Activated T-cell treated with anti-CD3 and anti-CD28 coated beads for 4 hours (primary cell): Measurements from ENCODE around the gene CDYL2.
"Not testable (repeated sequence)": the region's sequence is repeated elsewhere in the genome, so short reads cannot be mapped to it uniquely, and the experiment has no call there.

Experiments used
- DNase-seq: peaks from one replicate; pipeline ENCODE4 v3.0.0-alpha.2; 2020

The CDYL2 gene

DNA sequence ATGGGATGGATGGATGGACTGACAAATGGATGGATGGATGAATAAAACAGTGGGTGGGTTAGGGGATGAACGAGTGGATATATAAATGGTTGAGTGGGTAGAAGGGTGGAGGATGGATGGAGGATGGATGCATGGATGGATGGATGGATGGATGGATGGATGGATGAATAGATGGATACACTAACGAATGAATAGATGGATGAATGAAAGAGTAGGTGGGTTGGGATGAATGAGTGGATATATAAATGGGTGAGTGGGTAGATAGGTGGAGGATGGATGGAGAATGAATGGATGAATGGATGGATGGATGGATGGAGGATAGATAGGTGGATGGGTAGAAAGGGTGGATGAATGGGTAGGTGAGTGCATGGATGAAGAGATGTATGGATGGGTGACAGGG, 62.1 kb downstream of the CDYL2 start:
- no peak for DNase-seq

DNA sequence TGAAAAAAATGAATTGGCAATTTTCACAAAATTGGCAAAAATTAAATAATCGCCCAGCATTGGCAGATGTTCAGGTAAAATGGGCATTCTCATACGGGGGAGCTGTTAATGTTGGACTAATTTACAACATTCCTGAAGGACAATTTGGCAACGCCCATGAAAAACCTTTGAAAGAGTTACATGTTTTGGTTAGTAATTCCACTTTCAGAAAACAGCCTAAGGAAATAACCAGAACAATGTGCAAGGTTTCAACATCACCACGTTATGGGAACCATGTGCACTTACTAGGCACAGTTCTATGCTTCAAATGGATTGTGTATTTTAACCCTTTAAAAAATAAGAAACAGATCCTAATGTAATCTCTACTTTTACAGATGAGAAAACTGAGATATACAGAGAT, 62.7 kb downstream of the CDYL2 start:
- DNase-seq, result no peak

DNA sequence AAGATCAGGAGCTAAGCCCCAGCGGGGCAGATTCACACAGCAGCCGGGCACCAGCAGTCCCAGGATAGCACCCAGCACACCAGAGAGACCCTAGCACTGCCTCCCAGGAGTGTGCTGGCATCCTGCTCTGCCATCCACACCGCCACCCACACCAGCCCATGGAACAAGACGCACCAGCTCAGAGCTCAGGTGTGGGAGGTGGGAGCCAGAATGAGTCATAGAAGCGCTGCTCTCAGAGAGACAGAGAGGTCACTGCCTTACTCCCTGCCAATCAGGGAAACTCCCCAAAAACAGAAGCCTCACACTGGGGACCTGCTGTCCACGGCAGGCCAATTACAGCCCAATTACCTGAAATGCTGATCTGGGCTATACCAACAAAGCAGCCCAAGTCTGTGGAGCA, 64.9 kb downstream of the CDYL2 start:
- no peak for DNase-seq

DNA sequence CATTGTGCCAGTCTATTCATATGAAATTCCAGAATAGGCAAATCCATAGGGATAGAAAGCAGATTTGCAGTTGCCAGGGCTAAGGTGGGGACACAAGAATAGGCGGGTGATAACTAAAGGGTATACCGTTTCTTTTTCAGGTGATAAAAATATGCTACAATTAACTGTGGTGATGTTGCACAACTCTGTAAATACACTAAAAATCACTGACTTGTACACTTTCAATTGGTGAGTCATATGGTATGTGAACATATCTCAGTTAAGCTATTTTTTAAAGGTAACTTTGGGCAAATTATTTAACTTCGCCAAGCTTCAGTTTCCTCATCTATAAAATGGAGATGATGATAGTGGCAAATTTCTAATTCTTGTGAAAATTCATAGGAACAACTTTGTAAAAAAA, 65.9 kb downstream of the CDYL2 start:
- DNase-seq, result no peak

DNA sequence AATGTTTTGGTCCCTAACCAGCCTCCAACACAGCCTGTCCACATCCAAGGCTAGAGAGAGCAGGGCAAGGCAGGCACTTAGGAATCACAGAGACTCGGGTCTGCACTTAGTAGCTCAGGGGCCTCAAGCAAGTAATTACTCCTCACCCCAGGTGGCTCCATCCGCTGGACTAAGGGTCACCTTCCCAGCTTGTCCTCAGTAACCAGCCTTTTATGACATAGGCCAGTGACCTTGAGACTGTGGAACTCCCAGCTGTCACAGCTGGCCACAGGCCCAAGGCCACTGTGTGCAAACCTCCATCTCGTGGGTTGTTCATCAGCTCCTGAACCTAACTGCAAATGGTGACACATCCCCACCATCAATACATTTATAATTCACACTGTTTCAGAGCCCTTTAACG, 68.6 kb downstream of the CDYL2 start:
- no peak for DNase-seq

DNA sequence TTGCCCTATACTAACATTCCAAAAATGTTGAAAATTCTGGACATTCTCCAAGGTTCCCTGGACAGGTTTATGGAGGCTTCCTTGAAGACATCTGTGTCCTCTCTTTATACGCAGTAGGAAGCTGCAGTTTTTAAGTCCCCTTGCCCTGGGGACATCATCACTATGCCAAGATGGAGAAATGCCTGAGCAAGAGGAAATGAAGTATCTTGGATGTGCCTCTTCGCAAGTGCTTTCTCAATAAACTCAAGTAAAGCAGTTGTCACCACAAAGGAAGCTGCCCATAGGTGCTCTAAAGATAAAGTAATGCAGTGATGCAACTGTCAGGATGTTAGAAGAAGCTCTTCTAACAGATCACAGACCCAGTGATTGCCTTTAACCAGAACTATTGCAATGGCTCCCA, 71.0 kb downstream of the CDYL2 start:
- no peak for DNase-seq

DNA sequence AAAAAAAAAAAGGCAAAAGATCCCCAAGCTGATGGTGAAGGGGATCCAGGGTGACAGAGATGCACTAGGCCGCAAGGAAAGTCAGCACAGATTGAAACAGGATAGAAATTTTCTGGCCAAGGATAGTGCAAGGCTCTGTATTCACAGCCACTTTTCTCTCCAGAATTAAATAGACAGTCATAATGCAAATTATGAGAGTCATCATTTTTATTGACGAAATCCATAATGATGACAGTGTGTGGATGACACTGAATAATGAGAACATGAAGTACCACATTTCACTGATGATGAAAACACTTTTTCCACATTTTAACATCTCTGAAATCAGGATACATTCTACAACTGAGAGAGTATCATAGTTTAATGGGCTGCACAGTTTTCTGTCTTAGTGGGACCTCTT, 72.5 kb downstream of the CDYL2 start:
- no peak for DNase-seq

DNA sequence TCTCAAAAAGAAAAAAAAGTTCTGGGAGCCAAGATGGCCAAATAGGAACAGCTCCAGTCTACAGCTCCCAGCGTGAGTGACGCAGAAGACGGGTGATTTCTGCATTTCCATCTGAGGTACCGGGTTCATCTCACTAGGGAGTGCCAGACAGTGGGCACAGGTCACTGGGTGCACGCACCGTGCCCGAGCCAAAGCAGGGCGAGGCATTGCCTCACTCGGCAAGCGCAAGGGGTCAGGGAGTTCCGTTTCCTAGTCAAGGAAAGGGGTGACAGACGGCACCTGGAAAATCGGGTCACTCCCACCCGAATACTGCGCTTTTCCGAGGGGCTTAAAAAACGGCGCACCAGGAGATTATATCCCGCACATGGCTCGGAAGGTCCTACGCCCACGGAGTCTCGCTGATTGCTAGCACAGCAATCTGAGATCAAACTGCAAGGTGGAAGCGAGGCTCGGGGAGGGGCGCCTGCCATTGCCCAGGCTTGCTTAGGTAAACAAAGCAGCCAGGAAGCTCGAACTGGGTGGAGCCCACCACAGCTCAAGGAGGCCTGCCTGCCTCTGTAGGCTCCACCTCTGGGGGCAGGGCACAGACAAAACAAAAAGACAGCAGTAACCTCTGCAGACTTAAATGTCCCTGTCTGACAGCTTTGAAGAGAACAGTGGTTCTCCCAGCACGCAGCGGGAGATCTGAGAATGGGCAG, 77.2 kb downstream of the CDYL2 start:
- not testable (repeated sequence) for DNase-seq

DNA sequence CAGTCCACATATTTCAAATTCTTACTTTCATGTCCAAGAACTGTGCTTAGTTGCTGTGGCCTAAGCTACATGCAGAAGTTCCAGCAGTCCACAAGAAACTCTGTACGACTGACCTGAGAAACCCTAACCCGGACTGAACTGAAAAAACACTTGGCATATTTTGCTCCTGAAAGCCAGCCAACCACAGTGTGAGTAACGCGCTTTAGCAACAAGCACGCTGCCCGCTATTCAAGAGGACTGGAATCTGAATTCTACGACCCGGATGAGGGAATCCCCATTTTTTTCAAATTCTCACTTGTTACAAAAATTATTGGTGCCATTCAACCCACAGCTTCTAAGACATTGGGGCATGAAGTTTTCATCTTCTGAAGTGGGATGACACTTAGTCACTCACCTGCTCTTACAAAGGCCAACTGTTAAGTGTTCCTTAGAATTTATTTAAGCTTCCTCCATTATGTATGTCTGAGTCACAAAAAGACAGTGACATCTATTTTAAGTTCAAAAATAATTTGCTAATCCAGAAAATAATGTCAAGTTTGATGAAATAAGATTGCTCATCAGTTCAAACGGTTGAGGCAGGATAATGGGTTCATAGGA, 78.7 kb downstream of the CDYL2 start:
- DNase-seq, result no peak

DNA sequence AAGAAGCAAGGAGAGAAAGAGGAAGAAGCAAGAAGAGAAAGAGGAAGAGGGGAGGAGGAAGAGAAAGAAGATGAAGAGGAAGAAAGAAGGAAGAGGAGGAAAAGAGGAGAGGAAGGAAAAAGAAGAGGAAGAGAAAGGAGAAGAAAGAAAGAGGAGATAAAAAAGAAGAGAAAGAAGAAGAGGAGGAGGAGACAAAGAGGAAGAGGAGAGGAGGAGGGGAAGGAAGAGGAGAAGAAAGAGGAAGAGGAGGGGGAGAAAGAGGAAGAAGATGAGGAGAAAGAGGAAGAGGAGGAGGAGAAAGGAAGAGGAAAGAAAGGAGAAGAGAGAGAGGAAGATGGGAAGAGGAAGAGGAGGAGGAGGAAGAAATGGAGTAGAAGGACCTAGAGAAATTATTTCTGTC, 80.4 kb downstream of the CDYL2 start:
- no peak for DNase-seq

DNA sequence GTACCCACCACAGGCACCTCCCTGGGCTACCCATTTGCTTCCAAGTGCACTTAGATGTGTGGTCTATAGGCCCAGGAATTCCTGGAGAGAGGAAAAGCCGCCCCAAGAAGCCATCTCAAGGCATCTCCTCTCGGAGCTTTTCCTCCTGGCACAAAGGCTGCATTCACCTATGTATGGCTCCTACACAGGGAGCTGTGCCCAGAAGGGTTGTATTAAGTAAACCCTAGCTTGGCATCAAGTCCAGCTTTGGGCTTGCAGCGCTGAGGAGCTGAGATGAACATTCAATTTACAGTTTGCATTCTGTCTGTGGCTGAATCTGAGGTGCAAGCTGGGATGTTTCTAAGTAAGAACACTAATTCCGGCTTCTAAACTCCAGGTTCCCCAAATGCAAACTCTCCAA, 81.3 kb downstream of the CDYL2 start:
- no peak for DNase-seq

DNA sequence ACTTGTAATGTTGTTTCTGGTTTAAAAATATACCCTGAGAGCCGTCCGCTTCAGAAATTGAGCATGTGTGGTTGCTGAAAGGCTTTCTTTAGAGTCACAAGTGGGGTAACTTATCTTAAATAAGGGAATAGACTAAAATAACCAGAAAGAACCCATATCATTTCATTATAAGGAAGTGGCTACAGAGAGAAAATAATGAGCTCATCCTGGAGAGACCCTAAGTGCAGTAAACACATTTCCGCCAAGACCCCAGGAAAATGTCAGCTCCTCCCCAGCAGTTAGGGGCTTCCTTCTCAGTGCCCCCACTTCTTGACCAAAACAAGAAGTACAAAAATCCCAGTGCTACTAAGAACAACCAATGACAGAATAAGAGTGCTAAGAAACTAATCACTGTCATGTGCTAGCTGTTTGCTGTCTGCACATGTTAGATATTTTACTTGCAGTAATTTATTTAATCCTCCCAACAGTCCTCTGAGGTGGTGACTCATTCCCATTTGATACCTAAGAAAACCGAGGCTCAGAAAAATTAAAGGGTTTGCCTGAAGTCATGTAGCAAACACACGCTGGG, 83.5 kb downstream of the CDYL2 start:
- DNase-seq, result no peak

DNA sequence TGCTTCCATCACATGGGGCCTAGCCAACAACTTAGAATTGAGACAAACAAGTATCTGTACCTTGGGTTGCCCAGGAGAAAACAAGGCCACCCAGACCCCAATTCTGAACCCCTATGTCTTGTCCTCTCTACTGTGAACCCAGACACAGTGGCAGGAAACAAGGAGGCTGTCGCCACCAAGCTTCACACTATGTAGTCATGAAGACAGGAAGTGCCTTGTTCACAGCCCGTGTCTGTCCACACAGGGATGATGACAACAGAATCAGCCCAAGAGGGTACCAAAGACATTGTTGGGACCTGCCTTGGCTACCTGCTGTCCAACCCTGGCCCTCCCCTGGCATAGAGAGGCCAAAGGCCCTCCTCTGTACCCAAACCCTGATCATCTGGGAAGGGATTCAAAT, 84.8 kb downstream of the CDYL2 start:
- no peak for DNase-seq

DNA sequence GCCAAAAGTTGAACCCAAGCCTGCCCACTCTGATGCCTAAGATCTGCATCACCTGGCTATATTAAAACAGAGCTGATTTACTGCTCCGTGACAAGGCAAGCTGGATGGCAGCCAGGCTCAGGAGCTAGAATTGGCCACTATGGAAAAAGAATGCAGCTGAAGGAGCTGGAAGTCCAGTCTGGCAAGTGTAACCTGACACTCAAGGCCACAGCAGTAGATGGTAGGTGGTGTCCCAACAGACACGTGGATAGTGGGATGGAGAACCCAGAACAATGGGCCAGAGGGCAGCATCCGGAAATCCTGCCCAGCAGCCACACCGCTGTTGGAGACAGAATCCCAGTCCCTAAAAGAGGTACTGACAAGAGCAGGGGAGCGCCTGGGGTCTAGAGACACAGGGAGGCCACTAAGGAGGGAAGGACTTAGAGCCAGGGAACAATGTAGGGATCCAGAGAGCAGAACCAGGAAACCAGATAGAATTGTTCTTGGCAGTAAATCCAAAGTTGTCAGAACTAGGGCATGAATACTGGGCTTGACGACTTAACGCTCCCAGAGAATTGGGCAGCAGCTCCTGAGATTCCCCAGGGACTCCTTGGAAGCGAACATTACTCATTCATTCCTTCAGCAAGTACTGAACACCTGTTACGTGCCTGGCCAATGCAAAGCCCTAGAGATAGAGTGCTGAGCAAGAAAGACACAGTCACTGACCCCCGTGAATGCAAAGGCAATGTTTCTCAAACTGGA, 85.7 kb downstream of the CDYL2 start:
- DNase-seq, result no peak

DNA sequence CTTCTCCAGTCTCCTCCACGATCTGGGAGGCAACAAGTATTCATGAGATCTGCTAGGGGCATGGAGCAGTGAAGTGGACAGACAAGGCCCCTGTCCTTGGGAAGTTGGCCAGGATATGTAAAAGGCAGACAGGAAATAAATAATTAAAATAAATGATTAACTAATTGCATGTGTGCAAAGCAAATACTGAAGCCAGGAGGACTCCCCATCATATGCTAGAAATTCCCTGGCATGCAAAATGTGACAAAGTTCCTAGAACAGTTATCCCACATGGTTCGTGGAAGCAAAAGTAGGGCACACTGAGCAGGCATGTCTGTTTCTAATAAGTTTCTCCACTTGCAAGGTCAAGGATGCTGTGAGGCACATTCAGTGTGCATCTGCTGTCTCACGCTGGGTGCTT, 86.8 kb downstream of the CDYL2 start:
- DNase-seq, result no peak

DNA sequence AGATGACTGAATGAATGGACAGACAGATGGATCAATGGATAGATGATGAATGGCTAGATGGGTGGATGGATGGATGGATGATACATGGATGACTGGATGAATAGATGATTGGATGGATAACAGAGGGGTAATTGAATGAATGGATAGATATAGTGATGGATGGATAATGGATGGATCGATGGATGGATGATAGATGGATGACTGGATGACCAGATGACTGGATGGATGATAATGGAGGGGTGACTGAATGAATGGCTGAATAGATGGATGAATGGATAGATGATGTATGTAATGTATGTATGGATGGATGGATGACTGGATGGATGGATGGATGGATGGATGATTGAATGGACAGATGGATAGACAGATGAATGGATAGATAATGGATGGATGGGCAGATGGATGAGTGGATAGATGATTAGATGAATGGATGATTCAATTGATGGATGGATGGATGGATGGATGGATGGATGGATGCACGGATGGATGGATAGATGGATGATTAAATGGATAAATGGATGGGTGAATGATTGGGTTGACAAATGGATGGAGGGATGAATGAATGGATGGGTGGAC, 87.7 kb downstream of the CDYL2 start:
- DNase-seq, result no peak

DNA sequence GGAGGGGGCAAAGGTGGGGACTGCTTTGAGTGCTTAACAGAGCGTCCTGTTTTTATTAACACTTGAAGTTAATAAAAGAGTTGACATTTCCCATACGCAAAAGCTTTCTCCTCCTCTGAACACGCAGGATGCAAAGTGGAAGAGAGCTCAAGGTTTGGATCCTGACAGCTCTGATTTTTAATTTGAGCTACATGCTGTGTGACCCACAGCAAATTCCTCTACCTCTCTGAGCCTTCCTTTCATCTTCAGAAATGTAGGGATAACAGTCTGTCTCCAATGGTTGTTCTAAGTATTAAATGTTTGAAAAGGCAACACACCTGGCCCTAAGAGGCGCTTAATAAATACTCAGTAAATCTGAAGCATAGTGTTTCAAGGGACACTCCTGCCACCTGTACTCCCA, 93.0 kb downstream of the CDYL2 start:
- DNase-seq, result no peak

DNA sequence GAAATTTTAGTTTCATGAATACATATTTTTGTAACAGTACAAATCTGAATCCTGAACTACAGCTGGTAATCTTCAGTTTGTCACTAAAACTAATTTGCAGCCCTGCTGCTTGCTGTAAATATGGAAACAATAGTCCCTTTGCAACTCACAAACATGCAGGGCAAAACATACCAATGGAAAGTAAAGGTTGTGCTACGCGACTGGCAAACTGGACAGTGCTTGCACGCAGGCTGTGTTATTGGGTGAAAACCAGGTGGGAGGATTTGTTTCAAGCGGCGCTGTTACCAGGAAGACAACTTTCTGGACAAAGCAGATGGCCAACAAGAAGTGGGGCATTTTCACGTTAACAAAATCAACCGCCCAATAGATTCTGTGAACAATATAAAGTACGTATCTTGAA, 93.5 kb downstream of the CDYL2 start:
- no peak for DNase-seq

DNA sequence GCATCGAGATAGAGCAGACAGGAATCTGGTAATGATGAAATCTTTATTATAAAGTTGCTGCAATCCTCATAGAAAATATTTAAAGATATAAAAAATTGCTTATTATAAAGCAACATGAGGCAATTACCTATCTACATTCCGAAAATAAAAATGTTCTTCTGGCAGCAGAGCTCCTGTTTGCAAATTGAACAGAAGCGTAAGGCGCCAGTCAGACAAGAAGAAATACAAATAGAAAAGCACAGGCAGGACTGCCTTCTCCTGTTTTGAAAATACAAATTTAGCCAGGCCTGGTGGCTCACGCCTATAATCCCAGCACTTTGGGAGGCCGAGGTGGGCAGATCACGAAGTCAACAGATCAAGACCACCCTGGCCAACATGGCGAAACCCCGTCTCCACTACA, 95.6 kb downstream of the CDYL2 start:
- no peak for DNase-seq

DNA sequence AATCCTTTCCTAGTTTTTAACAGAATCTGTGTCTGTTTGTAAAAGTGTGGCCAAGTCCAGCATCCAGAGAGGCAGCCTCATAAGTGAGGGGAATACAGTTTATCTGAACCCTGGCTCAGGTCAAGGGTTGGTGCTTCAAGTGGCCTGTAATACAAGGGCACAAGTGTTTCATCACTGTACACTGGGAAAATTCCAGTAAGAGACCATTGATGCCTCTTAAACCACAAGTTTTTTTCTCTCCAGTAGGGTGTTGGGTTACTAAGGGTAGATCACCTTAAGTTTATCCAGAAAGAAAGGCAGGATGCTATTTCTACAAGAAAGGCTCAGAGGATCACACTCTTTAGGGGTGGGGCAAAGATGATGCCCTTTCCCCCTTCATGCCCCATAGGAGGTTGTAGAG, 96.7 kb downstream of the CDYL2 start:
- DNase-seq, result no peak

DNA sequence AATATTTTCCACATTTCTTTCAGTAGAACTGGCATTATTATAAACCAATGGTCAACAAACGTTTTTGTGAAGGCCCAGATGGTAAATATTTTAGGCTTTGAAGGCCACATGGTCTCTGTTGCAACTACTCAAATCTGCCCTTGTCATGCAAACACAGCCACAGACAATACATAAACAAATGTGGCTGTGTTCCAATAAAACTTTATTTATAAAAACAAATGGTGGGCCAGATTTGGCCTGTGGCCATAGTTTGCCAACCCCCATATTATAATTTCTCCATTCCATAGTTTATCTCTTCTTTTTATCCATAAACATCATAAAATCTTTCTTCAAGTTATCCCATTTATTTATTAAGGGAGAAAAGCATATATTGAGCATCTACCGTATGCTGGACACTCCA, 98.8 kb downstream of the CDYL2 start:
- no peak for DNase-seq

DNA sequence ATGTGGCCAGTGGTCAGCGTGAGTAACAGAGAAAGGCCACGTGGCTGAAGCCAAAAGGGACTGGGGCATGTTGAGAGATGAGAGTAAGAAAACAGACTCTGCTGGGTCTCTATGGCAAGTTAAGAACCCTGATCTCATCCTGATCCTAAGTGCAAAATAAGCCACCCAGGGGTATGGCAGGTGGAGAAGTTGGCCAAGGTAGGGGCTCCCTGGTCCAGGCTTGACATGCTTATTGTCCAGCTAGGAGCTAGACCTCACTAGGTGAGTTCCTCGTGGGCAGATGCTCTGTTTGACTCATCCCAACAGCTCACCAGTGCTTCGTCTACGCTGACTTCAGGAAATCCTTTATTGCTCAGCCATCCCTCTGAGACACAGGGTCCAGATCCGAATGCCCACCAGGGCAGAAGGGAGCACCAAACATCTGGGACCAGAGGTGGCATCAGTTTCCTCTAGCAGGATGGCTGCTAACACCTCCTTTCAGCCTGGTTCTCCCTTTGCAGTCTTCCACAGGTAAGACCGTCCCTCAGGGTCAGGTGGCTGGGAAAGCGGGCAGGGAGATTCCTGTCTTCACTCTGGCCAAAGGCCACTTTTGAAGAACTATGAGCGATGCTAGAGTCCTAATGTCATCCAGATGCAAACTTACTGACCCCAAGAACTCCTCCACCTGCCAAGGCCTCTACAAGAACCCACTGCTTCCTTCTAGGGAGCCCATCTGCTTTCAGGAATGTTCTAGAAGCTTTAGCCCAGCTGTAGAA, 99.5 kb downstream of the CDYL2 start:
- DNase-seq, result no peak
